HepG2 (cell line): ENCODE data around the gene SLCO1C1. TPM values are rescaled to one million over a fixed set of nuclear protein-coding genes. Genes with fewer than 3 reads are reported as not detected.

Source experiments
- AGO2 ChIP-seq: fragments of 200-400 bp; formaldehyde crosslinking; optimal IDR thresholded peaks from 2 replicates; pipeline ENCODE3; 2017; ENCODE audit warnings: mild to moderate bottlenecking, low read depth, low read length, moderate library complexity
- ARID2 ChIP-seq: sonication (generic); formaldehyde crosslinking; IDR thresholded peaks from 2 replicates; pipeline ENCODE4 v1.8.1; 2022; ENCODE audit warnings: mild to moderate bottlenecking, missing genetic modification reagents, borderline replicate concordance
- ATF1 ChIP-seq: IDR thresholded peaks from 2 replicates; pipeline ENCODE4 v1.6.1; 2016; ENCODE audit warnings: mild to moderate bottlenecking, control low read depth
- DMAP1 ChIP-seq: IDR thresholded peaks from 2 replicates; pipeline ENCODE4 v1.6.1; 2016
- ELF3 ChIP-seq: IDR thresholded peaks from 2 replicates; pipeline ENCODE4 v1.6.1; 2016; ENCODE audit warnings: missing genetic modification reagents, missing compliant biosample characterization
- EP300 ChIP-seq, 3 experiments: sonication (generic) in 1 of 3; formaldehyde crosslinking in 1 of 3; IDR thresholded peaks; 2 replicates each; pipeline versions ENCODE4 v1.5.1 to v1.6.1; 2011 to 2020; ENCODE audit warnings: low read depth in 2 of 3, low read length in 2 of 3, borderline replicate concordance in 1 of 3, improper control_type of control experiment in 1 of 3, mild to moderate bottlenecking in 1 of 3, missing genetic modification reagents in 1 of 3, moderate library complexity in 1 of 3
- MAFK ChIP-seq, 2 experiments: IDR thresholded peaks in 1 of 2; conservative IDR thresholded peaks in 1 of 2; 2 replicates each; pipeline ENCODE4 v1.6.1; 2011; ENCODE audit warnings: improper control_type of control experiment in 2 of 2, low read length in 2 of 2
- NBN ChIP-seq: fragments of 450-650 bp; conservative IDR thresholded peaks from 2 replicates; pipeline ENCODE4 v1.6.1; 2017
- PITX1 ChIP-seq: sonication (generic); formaldehyde crosslinking; IDR thresholded peaks from 2 replicates; pipeline ENCODE4 v1.5.1; 2020; ENCODE audit warnings: mild to moderate bottlenecking, missing genetic modification reagents
- REXO4 ChIP-seq: sonication (generic); formaldehyde crosslinking; IDR thresholded peaks from 2 replicates; pipeline ENCODE4 v1.8.0; 2022; ENCODE audit warnings: missing genetic modification reagents, mild to moderate bottlenecking, borderline replicate concordance
- SAP130 ChIP-seq: IDR thresholded peaks from 2 replicates; pipeline ENCODE4 v1.6.1; 2016; ENCODE audit warnings: low read depth
- SMC3 ChIP-seq: IDR thresholded peaks from 2 replicates; pipeline ENCODE4 v1.6.1; 2011; ENCODE audit warnings: low read length, improper control_type of control experiment
- STAG1 ChIP-seq: sonication (generic); formaldehyde crosslinking; IDR thresholded peaks from 2 replicates; pipeline ENCODE4 v1.4.0; 2020; ENCODE audit warnings: missing genetic modification reagents
- TARDBP ChIP-seq: sonication (generic); formaldehyde crosslinking; IDR thresholded peaks from 2 replicates; pipeline ENCODE4 v1.8.0; 2022; ENCODE audit warnings: mild to moderate bottlenecking, missing genetic modification reagents
- TCF12 ChIP-seq, 2 experiments: fragments of 450-650 bp in 1 of 2; sonication (generic) in 1 of 2; formaldehyde crosslinking in 1 of 2; IDR thresholded peaks; 2 replicates each; pipeline versions ENCODE4 v1.6.1 to v1.8.0; 2017 to 2022; ENCODE audit warnings: antibody characterized with exemption in 1 of 2, mild to moderate bottlenecking in 1 of 2, missing genetic modification reagents in 1 of 2, moderate library complexity in 1 of 2
- TCF7L2 ChIP-seq: IDR thresholded peaks from 2 replicates; pipeline ENCODE4 v1.6.1; 2011; ENCODE audit warnings: mild to moderate bottlenecking, low read depth, low read length, moderate library complexity
- THYN1 ChIP-seq: sonication (generic); formaldehyde crosslinking; IDR thresholded peaks from 2 replicates; pipeline ENCODE4 v1.8.1; 2023; ENCODE audit warnings: low read depth, mild to moderate bottlenecking, moderate library complexity, missing genetic modification reagents, borderline replicate concordance
- ZNF773 ChIP-seq: sonication (generic); formaldehyde crosslinking; IDR thresholded peaks from 2 replicates; pipeline ENCODE4 v1.4.0; 2020; ENCODE audit warnings: missing genetic modification reagents, borderline replicate concordance
- polyA plus RNA-seq, 8 experiments: library from polyadenylated mRNA; depleted of rRNA in 3 of 8; stranded (reverse) in 7 of 8; unstranded in 1 of 8; fragments of >200 nt; fragmentation: Illumina TruSeq in 4 of 8; extraction: Trizol in 4 of 8; gene quantifications; 2 replicates each; pipeline versions ENCODE4 v1.2.1 to v1.2.3, GENCODE V29; 2011 to 2016; ENCODE audit warnings: low read depth in 4 of 8, missing spikeins in 1 of 8, mixed read lengths in 1 of 8; ENCODE audit not compliant: insufficient read depth in 1 of 8
- total RNA-seq, 5 experiments: library from RNA; depleted of rRNA; stranded (reverse); fragments of >200 nt; fragmentation: Illumina TruSeq; extraction: Trizol; gene quantifications; 2 replicates each; pipeline ENCODE4 v1.2.3, GENCODE V29; 2016; ENCODE audit warnings: low read depth in 1 of 5
- TF ChIP-seq, protein P1 (sequence below): sonication (generic); formaldehyde crosslinking; IDR thresholded peaks from 2 replicates; pipeline ENCODE4 v1.4.0; 2020; ENCODE audit warnings: missing genetic modification reagents
- TF ChIP-seq, protein P2 (sequence below): IDR thresholded peaks from 2 replicates; pipeline ENCODE4 v1.4.0; 2020; ENCODE audit warnings: mild to moderate bottlenecking, missing genetic modification reagents
- TF ChIP-seq, protein P3 (sequence below): sonication (generic); formaldehyde crosslinking; IDR thresholded peaks from 2 replicates; pipeline ENCODE4 v1.5.0; 2020; ENCODE audit warnings: missing genetic modification reagents, mild to moderate bottlenecking, borderline replicate concordance

SLCO1C1 gene
- total and polyA plus RNA-seq, 2 of the 13 experiments (the other 11 are each of a cell fraction or from before 2014, with no cell fraction given), result not detected

DNA sequence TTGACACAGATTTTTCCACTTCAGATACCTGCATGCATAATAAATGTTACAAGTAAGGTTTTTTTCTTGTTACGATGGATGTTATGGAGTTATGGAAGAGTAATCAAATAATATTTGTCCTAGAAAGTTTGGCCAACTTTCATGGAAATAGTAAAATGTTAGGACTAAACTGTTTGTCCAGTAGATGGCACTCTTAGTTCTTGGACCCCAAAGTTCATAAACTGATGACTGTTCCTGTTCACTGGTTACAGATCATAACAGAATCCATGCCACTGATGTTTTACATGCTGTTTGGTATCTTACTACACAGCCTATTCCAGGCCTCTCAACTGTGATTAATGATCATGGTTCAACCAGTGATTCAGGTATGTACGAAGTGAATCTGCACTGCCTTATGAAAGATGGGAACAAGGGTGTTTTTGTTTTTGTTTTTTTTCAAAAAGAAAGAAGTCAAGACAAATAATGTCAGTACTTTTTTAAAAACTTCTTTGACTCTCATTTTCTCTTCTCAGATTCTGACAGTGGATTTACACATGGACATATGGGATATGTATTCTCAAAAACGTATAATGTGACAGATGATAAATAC is 48.8 kb upstream of the SLCO1C1 start (continued):
- TF ChIP-seq, protein P1, sequence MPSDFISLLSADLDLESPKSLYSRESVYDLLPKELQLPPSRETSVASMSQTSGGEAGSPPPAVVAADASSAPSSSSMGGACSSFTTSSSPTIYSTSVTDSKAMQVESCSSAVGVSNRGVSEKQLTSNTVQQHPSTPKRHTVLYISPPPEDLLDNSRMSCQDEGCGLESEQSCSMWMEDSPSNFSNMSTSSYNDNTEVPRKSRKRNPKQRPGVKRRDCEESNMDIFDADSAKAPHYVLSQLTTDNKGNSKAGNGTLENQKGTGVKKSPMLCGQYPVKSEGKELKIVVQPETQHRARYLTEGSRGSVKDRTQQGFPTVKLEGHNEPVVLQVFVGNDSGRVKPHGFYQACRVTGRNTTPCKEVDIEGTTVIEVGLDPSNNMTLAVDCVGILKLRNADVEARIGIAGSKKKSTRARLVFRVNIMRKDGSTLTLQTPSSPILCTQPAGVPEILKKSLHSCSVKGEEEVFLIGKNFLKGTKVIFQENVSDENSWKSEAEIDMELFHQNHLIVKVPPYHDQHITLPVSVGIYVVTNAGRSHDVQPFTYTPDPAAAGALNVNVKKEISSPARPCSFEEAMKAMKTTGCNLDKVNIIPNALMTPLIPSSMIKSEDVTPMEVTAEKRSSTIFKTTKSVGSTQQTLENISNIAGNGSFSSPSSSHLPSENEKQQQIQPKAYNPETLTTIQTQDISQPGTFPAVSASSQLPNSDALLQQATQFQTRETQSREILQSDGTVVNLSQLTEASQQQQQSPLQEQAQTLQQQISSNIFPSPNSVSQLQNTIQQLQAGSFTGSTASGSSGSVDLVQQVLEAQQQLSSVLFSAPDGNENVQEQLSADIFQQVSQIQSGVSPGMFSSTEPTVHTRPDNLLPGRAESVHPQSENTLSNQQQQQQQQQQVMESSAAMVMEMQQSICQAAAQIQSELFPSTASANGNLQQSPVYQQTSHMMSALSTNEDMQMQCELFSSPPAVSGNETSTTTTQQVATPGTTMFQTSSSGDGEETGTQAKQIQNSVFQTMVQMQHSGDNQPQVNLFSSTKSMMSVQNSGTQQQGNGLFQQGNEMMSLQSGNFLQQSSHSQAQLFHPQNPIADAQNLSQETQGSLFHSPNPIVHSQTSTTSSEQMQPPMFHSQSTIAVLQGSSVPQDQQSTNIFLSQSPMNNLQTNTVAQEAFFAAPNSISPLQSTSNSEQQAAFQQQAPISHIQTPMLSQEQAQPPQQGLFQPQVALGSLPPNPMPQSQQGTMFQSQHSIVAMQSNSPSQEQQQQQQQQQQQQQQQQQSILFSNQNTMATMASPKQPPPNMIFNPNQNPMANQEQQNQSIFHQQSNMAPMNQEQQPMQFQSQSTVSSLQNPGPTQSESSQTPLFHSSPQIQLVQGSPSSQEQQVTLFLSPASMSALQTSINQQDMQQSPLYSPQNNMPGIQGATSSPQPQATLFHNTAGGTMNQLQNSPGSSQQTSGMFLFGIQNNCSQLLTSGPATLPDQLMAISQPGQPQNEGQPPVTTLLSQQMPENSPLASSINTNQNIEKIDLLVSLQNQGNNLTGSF (CRISPR knock-in tag), result no peak
- TF ChIP-seq, protein P2, sequence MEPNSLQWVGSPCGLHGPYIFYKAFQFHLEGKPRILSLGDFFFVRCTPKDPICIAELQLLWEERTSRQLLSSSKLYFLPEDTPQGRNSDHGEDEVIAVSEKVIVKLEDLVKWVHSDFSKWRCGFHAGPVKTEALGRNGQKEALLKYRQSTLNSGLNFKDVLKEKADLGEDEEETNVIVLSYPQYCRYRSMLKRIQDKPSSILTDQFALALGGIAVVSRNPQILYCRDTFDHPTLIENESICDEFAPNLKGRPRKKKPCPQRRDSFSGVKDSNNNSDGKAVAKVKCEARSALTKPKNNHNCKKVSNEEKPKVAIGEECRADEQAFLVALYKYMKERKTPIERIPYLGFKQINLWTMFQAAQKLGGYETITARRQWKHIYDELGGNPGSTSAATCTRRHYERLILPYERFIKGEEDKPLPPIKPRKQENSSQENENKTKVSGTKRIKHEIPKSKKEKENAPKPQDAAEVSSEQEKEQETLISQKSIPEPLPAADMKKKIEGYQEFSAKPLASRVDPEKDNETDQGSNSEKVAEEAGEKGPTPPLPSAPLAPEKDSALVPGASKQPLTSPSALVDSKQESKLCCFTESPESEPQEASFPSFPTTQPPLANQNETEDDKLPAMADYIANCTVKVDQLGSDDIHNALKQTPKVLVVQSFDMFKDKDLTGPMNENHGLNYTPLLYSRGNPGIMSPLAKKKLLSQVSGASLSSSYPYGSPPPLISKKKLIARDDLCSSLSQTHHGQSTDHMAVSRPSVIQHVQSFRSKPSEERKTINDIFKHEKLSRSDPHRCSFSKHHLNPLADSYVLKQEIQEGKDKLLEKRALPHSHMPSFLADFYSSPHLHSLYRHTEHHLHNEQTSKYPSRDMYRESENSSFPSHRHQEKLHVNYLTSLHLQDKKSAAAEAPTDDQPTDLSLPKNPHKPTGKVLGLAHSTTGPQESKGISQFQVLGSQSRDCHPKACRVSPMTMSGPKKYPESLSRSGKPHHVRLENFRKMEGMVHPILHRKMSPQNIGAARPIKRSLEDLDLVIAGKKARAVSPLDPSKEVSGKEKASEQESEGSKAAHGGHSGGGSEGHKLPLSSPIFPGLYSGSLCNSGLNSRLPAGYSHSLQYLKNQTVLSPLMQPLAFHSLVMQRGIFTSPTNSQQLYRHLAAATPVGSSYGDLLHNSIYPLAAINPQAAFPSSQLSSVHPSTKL (CRISPR knock-in tag), result peak; percentile 38; the same call in 1 of the 2 replicates
- TF ChIP-seq ATF1 (CRISPR knock-in tag) (no peak), STAG1 (CRISPR knock-in tag) (peak; percentile 90), DMAP1 (CRISPR knock-in tag) (no peak), SAP130 (no peak), THYN1 (CRISPR knock-in tag) (no peak), NBN (no peak), ZNF773 (CRISPR knock-in tag) (no peak), AGO2 (no peak), TARDBP (CRISPR knock-in tag) (no peak), ELF3 (CRISPR knock-in tag) (0 out of 2 replicates have a peak, but pooled peaks have one; percentile 23), REXO4 (no peak), ARID2 (CRISPR knock-in tag) (no peak), SMC3 (peak; percentile 89), PITX1 (CRISPR knock-in tag) (no peak), MAFK (conservative IDR thresholded peaks at IDR 0.05 in 1 of 2, IDR thresholded peaks at IDR 0.05 in 1 of 2; ENCODE audit: low read length in 2 of 2) (0 out of 4 replicates have a peak, but pooled peaks of 1 of the 2 experiments have one; percentile 3), EP300 (IDR thresholded peaks at IDR 0.05; ENCODE audit: low read depth in 2 of 2, low read length in 2 of 2) (no peak), EP300 (CRISPR knock-in tag; IDR thresholded peaks at IDR 0.05; ENCODE audit: borderline replicate concordance) (no peak), TCF7L2 (no peak), TCF12 (IDR thresholded peaks at IDR 0.05) (no peak), TCF12 (CRISPR knock-in tag; IDR thresholded peaks at IDR 0.05) (no peak)
- TF ChIP-seq, protein P3, sequence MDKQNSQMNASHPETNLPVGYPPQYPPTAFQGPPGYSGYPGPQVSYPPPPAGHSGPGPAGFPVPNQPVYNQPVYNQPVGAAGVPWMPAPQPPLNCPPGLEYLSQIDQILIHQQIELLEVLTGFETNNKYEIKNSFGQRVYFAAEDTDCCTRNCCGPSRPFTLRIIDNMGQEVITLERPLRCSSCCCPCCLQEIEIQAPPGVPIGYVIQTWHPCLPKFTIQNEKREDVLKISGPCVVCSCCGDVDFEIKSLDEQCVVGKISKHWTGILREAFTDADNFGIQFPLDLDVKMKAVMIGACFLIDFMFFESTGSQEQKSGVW (CRISPR knock-in tag), result no peak
- TF ChIP-seq, all 625 proteins: peak for 10
